Nephron (organoid): ENCODE measurements around the gene OTUB2.

Experiments
- H3K27ac Mint-ChIP-seq, 3 experiments: 2 replicates each; pipeline ENCODE4 v1.8.0; 2020; ENCODE audit warnings: mixed read lengths in 3 of 3, mild to moderate bottlenecking in 2 of 3, moderate library complexity in 1 of 3
- H3K27me3 Mint-ChIP-seq: 2 replicates; pipeline ENCODE4 v1.8.0; 2021; ENCODE audit warnings: low read depth, mild to moderate bottlenecking, moderate library complexity, mixed read lengths
- H3K36me3 Mint-ChIP-seq: 2 replicates; pipeline ENCODE4 v1.8.0; 2020; ENCODE audit warnings: low read depth, mixed read lengths
- H3K4me1 Mint-ChIP-seq: 2 replicates; pipeline ENCODE4 v1.8.0; 2020; ENCODE audit warnings: mixed read lengths
- H3K4me3 Mint-ChIP-seq, 3 experiments: 2 replicates each; pipeline ENCODE4 v1.8.0; 2020; ENCODE audit warnings: mild to moderate bottlenecking in 3 of 3, mixed read lengths in 3 of 3, moderate library complexity in 2 of 3
- H3K9me3 Mint-ChIP-seq: 2 replicates; pipeline ENCODE4 v1.8.0; 2020; ENCODE audit warnings: mixed read lengths
- TF ChIP-seq, protein P1 (sequence below), 3 experiments: fragments of 200-600 bp; sonication (generic); IDR thresholded peaks; one replicate each; pipeline ENCODE4 v1.5.0; 2021; ENCODE audit warnings: antibody characterized with exemption in 3 of 3; ENCODE audit not compliant: unreplicated experiment in 3 of 3

Gene OTUB2

GRCh38 chr14:94075008-94075407, 48.9 kb downstream of the OTUB2 start:
- Mint-ChIP-seq H3K9me3 (peaks cover 45% of the 10 kb centered on the region), H3K4me3 (no peak overlapping the region), H3K36me3 (peaks cover 87% of the 10 kb centered on the region), H3K27ac (no peak overlapping the region), H3K27me3 (no peaks in the 10 kb centered on the region), H3K4me1 (peaks cover 25% of the 10 kb centered on the region)
- TF ChIP-seq, protein P1, sequence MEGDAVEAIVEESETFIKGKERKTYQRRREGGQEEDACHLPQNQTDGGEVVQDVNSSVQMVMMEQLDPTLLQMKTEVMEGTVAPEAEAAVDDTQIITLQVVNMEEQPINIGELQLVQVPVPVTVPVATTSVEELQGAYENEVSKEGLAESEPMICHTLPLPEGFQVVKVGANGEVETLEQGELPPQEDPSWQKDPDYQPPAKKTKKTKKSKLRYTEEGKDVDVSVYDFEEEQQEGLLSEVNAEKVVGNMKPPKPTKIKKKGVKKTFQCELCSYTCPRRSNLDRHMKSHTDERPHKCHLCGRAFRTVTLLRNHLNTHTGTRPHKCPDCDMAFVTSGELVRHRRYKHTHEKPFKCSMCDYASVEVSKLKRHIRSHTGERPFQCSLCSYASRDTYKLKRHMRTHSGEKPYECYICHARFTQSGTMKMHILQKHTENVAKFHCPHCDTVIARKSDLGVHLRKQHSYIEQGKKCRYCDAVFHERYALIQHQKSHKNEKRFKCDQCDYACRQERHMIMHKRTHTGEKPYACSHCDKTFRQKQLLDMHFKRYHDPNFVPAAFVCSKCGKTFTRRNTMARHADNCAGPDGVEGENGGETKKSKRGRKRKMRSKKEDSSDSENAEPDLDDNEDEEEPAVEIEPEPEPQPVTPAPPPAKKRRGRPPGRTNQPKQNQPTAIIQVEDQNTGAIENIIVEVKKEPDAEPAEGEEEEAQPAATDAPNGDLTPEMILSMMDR (IDR thresholded peaks at IDR 0.05; ENCODE audit: unreplicated experiment in 3 of 3), result no peak

DNA sequence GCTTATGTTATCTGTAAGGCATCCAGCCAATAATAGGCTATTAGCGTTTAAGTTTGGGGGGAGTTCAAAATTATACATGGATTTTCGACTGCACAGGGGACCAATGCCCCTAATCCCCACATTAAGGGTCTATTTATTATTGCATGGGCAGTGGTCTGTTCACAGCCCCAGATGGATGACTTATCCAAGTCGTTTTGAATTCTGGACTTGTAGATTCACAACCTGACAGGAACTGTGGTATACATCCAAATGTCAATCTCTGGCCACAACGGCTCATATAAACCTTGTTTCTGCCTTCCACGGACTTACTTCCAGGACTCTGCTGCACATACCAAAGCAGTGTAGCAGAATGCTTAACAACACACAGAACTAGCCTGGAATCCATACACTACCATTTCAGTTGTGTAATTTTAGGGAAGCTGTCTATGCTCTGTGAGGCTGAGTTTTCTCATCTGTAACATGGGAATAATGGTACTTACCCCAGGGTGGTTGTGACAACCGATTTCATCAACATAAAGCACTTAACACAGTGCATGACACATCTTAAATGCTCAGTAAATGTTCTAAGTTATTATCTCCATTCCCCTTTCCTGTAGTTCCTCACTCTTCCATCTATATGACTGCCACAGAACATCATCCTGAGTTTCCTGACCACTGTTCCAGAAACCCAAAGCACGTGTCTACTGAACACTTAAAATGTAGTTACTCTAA, 51.1 kb downstream of the OTUB2 start:
- Mint-ChIP-seq H3K36me3 (peaks cover 73% of the 10 kb centered on the region), H3K9me3 (peaks cover 28% of the 10 kb centered on the region), H3K4me3 (peak overlapping the region in 2 of 3 experiments; percentile 3 to 20), H3K27me3 (no peaks in the 10 kb centered on the region), H3K4me1 (peaks cover 38% of the 10 kb centered on the region), H3K27ac (no peak overlapping the region)
- TF ChIP-seq, protein P1 (IDR thresholded peaks at IDR 0.05; ENCODE audit: unreplicated experiment in 3 of 3), result no peak

DNA sequence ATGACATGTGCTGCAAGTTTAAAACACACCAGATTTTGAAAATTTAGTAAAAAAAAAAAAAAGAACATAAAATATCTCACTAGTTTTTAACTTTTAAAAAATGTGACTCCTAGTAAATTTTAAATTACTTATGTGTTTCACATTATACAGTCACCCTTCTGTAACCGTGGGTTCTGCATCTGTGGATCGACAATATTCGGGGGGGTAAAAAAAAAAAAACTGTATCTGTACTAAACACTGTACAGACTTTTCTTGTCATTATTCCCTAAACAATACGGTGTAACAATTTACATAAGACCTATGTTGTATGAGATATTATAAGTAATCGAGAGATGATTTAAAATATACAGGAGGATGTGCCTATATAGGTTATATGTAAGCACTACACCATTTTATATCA, 51.7 kb downstream of the OTUB2 start:
- Mint-ChIP-seq H3K27ac (no peak overlapping the region), H3K4me3 (peak overlapping the region; percentile 100), H3K4me1 (peaks cover 39% of the 10 kb centered on the region), H3K36me3 (peaks cover 72% of the 10 kb centered on the region), H3K27me3 (no peaks in the 10 kb centered on the region), H3K9me3 (peaks cover 26% of the 10 kb centered on the region)
- TF ChIP-seq, protein P1 (IDR thresholded peaks at IDR 0.05; ENCODE audit: unreplicated experiment in 3 of 3), result no peak

DNA sequence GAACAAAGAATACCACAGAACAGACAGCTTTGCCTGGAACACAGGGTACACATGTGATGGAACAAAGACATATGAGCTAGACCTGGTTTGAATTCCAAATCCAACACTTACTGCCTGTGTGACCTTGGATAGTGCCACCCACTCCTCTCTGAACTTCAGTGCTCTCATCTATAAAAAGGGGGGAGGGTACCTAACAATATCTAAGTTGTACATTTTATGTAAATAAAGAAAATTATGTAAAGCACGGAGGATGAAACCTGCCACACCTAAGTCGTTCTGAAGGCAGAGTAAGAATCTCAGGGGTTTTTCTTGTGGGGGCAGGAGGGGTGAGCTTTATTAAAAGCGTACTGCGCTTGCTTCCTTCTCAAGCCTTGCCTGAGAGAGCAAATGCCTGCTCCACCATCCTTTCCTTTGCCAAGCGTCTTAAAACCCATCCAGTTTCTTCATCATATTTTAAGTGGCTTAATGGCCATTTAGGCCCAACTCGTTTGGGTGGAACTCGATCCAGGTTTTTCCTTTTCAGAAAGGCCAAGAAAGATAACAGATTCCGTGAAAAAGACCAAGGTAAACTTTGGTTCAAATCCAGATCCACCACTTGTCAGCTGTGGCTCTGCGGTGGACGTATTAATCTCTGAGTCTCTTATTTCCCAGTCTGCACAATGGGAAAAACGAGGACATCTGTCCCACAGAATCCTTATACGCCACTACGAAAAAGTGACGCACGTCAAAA, 53.9 kb downstream of the OTUB2 start:
- peaks cover 39% of the 10 kb centered on the region for H3K4me1 Mint-ChIP-seq
- H3K4me3 Mint-ChIP-seq, result peak overlapping the region; percentile 100
- no peaks in the 10 kb centered on the region for H3K27me3 Mint-ChIP-seq

GRCh38 chr14:94080621-94081385, 54.7 kb downstream of the OTUB2 start, which contains the start of the genes DDX24 and IFI27L1:
TSS of gene DDX24 (minus strand) at chr14:94081202. CDS start at chr14:94079742, 1,460 bp downstream.
TSS of gene IFI27L1 (plus strand) at chr14:94081310. CDS start at chr14:94096938, 15,628 bp downstream.
- H3K4me1 Mint-ChIP-seq, result peaks cover 39% of the 10 kb centered on the region
- H3K36me3 Mint-ChIP-seq, result peaks cover 61% of the 10 kb centered on the region
- peak within 1 kb of the TSS; percentile 93 to 99 (median 99) for H3K27ac Mint-ChIP-seq
- H3K9me3 Mint-ChIP-seq, result peaks cover 9% of the 10 kb centered on the region
- no peaks in the 10 kb centered on the region for H3K27me3 Mint-ChIP-seq
- H3K4me3 Mint-ChIP-seq, result peak within 1 kb of the TSS; percentile 100
- TF ChIP-seq, protein P1 (IDR thresholded peaks at IDR 0.05; ENCODE audit: unreplicated experiment in 3 of 3), result no peak

More for the DNA sequence above, 53.9 kb downstream of the OTUB2 start:
- H3K9me3 Mint-ChIP-seq, result peaks cover 15% of the 10 kb centered on the region
- peaks cover 68% of the 10 kb centered on the region for H3K36me3 Mint-ChIP-seq
- H3K27ac Mint-ChIP-seq, result peak overlapping the region; percentile 93 to 99 (median 99)
- TF ChIP-seq, protein P1 (IDR thresholded peaks at IDR 0.05; ENCODE audit: unreplicated experiment in 3 of 3), result no peak
